ENCODE measurements around the gene VRTN. TPM values are rescaled to one million over a fixed set of nuclear protein-coding genes. Genes with fewer than 3 reads are reported as not detected.
A peak's percentile ranks its signal among the peaks of the same experiment; 100 is the strongest.

VRTN gene
- total and polyA plus RNA-seq, 9 of the 15 experiments (the other 6 are each of a cell fraction or from before 2014, with no cell fraction given): 0.05 to 0.09 (median 0.06) TPM; not detected in 6

DNA sequence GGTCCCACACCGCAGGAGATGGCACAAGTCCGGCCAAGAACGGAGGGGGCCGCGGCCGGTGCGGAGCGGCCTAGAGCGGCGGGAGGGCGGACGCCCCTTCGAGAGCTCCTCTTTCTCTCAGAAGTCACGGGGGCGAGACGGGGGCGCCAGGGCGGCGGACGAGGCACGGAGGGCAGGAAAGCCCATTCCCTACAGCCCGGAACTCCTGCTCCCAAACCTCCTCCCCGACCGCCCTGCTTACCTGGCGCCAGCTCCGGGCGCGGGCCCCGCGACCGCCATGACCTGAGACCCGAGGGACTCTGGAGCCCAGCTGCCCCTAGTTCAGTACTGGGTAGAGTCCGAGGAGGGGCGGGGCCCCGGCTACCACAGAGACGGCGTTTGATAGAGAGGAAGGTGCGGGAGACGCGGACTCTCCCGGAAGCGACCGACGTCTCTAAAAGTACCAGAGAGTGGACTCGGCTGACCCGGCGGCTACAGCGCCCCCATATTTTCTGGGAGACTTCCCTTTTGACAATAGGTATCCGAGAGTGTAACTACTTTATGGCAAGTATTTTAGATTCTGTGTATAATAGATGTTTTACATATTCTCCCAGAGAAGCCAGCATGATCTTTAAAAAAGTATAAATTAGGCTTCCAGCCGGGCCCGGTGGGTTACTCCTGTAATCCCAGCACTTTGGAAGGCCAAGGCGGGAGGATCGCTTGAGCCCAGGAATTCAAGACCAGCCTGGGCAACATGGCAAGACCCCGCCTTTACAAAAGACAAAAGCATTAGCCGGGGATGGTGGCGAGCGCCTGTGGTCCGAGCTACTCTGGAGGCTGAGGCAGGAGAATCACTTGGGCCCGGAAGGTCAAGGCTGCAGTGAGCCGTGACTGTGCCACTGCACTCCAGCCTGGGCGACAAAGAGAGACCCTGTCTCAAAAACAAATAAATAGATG is 45.4 kb upstream of the VRTN start, which contains the start of gene ABCD4 (continued):
- TF ChIP-seq MEF2A (IDR thresholded peaks at IDR 0.05; ENCODE audit: control insufficient read depth, low read depth, low read length): no peak
- TF ChIP-seq PTBP1 (IDR thresholded peaks at IDR 0.05; ENCODE audit: low read depth, low read length): no peak
- TF ChIP-seq, protein P1, sequence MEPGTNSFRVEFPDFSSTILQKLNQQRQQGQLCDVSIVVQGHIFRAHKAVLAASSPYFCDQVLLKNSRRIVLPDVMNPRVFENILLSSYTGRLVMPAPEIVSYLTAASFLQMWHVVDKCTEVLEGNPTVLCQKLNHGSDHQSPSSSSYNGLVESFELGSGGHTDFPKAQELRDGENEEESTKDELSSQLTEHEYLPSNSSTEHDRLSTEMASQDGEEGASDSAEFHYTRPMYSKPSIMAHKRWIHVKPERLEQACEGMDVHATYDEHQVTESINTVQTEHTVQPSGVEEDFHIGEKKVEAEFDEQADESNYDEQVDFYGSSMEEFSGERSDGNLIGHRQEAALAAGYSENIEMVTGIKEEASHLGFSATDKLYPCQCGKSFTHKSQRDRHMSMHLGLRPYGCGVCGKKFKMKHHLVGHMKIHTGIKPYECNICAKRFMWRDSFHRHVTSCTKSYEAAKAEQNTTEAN (CRISPR knock-in tag; IDR thresholded peaks at IDR 0.05): no peak
- TF ChIP-seq, protein P2, sequence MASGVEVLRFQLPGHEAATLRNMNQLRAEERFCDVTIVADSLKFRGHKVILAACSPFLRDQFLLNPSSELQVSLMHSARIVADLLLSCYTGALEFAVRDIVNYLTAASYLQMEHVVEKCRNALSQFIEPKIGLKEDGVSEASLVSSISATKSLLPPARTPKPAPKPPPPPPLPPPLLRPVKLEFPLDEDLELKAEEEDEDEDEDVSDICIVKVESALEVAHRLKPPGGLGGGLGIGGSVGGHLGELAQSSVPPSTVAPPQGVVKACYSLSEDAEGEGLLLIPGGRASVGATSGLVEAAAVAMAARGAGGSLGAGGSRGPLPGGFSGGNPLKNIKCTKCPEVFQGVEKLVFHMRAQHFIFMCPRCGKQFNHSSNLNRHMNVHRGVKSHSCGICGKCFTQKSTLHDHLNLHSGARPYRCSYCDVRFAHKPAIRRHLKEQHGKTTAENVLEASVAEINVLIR (CRISPR knock-in tag; IDR thresholded peaks at IDR 0.05): no peak
- TF ChIP-seq, protein P3, sequence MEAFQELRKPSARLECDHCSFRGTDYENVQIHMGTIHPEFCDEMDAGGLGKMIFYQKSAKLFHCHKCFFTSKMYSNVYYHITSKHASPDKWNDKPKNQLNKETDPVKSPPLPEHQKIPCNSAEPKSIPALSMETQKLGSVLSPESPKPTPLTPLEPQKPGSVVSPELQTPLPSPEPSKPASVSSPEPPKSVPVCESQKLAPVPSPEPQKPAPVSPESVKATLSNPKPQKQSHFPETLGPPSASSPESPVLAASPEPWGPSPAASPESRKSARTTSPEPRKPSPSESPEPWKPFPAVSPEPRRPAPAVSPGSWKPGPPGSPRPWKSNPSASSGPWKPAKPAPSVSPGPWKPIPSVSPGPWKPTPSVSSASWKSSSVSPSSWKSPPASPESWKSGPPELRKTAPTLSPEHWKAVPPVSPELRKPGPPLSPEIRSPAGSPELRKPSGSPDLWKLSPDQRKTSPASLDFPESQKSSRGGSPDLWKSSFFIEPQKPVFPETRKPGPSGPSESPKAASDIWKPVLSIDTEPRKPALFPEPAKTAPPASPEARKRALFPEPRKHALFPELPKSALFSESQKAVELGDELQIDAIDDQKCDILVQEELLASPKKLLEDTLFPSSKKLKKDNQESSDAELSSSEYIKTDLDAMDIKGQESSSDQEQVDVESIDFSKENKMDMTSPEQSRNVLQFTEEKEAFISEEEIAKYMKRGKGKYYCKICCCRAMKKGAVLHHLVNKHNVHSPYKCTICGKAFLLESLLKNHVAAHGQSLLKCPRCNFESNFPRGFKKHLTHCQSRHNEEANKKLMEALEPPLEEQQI (IDR thresholded peaks at IDR 0.05): no peak
- TF ChIP-seq ADNP (tag; IDR thresholded peaks at IDR 0.05): no peak
- no peak for TF ChIP-seq CBX5 (IDR thresholded peaks at IDR 0.05; ENCODE audit: borderline replicate concordance, low read depth)
- TF ChIP-seq ZNF830 (CRISPR knock-in tag; IDR thresholded peaks at IDR 0.05): no peak
- peak in 2 of 3 experiments; percentile 33 to 68 for TF ChIP-seq YY1 (IDR thresholded peaks at IDR 0.05; ENCODE audit: borderline replicate concordance in 1 of 3, control insufficient read depth in 1 of 3, extremely low read depth in 1 of 3, insufficient read depth in 3 of 3, insufficient read length in 1 of 3, insufficient replicate concordance in 2 of 3, low read depth in 1 of 3, low read length in 2 of 3)
- no peak for TF ChIP-seq NFXL1 (CRISPR knock-in tag; IDR thresholded peaks at IDR 0.05)
- TF ChIP-seq NFRKB (IDR thresholded peaks at IDR 0.05; ENCODE audit: low read depth): no peak
- TF ChIP-seq, protein P4, sequence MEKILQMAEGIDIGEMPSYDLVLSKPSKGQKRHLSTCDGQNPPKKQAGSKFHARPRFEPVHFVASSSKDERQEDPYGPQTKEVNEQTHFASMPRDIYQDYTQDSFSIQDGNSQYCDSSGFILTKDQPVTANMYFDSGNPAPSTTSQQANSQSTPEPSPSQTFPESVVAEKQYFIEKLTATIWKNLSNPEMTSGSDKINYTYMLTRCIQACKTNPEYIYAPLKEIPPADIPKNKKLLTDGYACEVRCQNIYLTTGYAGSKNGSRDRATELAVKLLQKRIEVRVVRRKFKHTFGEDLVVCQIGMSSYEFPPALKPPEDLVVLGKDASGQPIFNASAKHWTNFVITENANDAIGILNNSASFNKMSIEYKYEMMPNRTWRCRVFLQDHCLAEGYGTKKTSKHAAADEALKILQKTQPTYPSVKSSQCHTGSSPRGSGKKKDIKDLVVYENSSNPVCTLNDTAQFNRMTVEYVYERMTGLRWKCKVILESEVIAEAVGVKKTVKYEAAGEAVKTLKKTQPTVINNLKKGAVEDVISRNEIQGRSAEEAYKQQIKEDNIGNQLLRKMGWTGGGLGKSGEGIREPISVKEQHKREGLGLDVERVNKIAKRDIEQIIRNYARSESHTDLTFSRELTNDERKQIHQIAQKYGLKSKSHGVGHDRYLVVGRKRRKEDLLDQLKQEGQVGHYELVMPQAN (IDR thresholded peaks at IDR 0.05; ENCODE audit: borderline replicate concordance): no peak
- TF ChIP-seq, protein P5, sequence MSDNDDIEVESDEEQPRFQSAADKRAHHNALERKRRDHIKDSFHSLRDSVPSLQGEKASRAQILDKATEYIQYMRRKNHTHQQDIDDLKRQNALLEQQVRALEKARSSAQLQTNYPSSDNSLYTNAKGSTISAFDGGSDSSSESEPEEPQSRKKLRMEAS (CRISPR knock-in tag; IDR thresholded peaks at IDR 0.05): no peak
- TF ChIP-seq ZNF274 (IDR thresholded peaks at IDR 0.05; ENCODE audit: borderline replicate concordance, low read depth, low read length): no peak
- no peak for TF ChIP-seq PTRF (tag; IDR thresholded peaks at IDR 0.05)
- TF ChIP-seq OTX1 (CRISPR knock-in tag; IDR thresholded peaks at IDR 0.05): no peak
- TF ChIP-seq SIN3A (IDR thresholded peaks at IDR 0.05; ENCODE audit: borderline replicate concordance in 2 of 2, control insufficient read depth in 1 of 2, low read depth in 2 of 2, low read length in 2 of 2): peak in 1 of 2 experiments; percentile 58; a peak in 1 of 4 replicates
- TF ChIP-seq RAD21 (CRISPR knock-in tag; conservative IDR thresholded peaks at IDR 0.05 in 1 of 2, IDR thresholded peaks at IDR 0.05 in 1 of 2): no peak
